ENCODE results near the gene HBM. TPM values are rescaled to one million over a fixed set of nuclear protein-coding genes. Genes with fewer than 3 reads are reported as not detected.

The HBM gene
- total RNA-seq, 1 experiment from 2014 or later = not detected

GRCh38 chr16:185691-186090 is 19.9 kb downstream of the HBM start:
- H3K56ac ChIP-seq (ENCODE audit: insufficient read length, low read depth, low read length) = no peak overlapping the region
- no peak overlapping the region for H2BK12ac ChIP-seq (ENCODE audit: insufficient read length, low read depth, low read length)
- H3K79me2 ChIP-seq (ENCODE audit: insufficient read depth, low read length) = no peaks in the 10 kb centered on the region
- no peaks in the 10 kb centered on the region for H3K79me1 ChIP-seq (ENCODE audit: insufficient read depth, low read depth, low read length, poor library complexity, severe bottlenecking)
- no peak overlapping the region for H3K14ac ChIP-seq (ENCODE audit: insufficient read depth, low read length)
- H2AFZ ChIP-seq (ENCODE audit: low read length) = no peak overlapping the region
- no peaks in the 10 kb centered on the region for H3K4me1 ChIP-seq (ENCODE audit: insufficient read depth, low read length)
- no peak overlapping the region for H2BK120ac ChIP-seq (ENCODE audit: low read depth, low read length, poor library complexity, severe bottlenecking)
- no peak overlapping the region for H2BK20ac ChIP-seq (ENCODE audit: low read depth, low read length, poor library complexity, severe bottlenecking)
- H3T11ph ChIP-seq (ENCODE audit: low read length) = no peak overlapping the region
- H3K23me2 ChIP-seq (ENCODE audit: insufficient read length, low read depth, low read length, poor library complexity, severe bottlenecking) = peaks cover 5% of the 10 kb centered on the region
- Mint-ChIP-seq H3K27me3 (ENCODE audit: low read depth) (peaks cover 4% of the 10 kb centered on the region), H3K4me1 (no peaks in the 10 kb centered on the region), H3K27ac (peak overlapping the region; percentile 53 to 94 (median 73); a peak in 5 of 7 replicates), H3K4me3 (no peak overlapping the region), H3K9me3 (no peaks in the 10 kb centered on the region; a peak in 1 of 5 replicates), H3K36me3 (ENCODE audit: insufficient read depth in 1 of 3, low read depth in 3 of 3) (peaks cover 27 to 47% (median 42%) of the 10 kb centered on the region in 3 experiments)
- no peak for DNase-seq
- H2BK15ac ChIP-seq (ENCODE audit: low read depth, low read length) = no peak overlapping the region
- no peak overlapping the region for H4K91ac ChIP-seq (ENCODE audit: insufficient read length, low read depth, low read length)
- H3K27ac ChIP-seq (ENCODE audit: insufficient read length, low read depth, low read length) = no peak overlapping the region
- no peak overlapping the region for H3K23ac ChIP-seq (ENCODE audit: insufficient read length, low read depth, low read length)
- H2BK5ac ChIP-seq (ENCODE audit: insufficient read length, low read length) = no peak overlapping the region
- no CpG with 5 or more reads among the region's 11 CpGs for WGBS (ENCODE audit: extremely low coverage, insufficient read length, low lambda C conversion rate)
- H4K5ac ChIP-seq (ENCODE audit: insufficient read length, low read depth, low read length) = no peak overlapping the region
- no peak overlapping the region for H3K4me2 ChIP-seq (ENCODE audit: insufficient read depth, insufficient read length, low read length)
- no peaks in the 10 kb centered on the region for H4K20me1 ChIP-seq (ENCODE audit: control insufficient read depth, insufficient read depth, insufficient read length)
- no peaks in the 10 kb centered on the region for H3K9me3 ChIP-seq (ENCODE audit: control insufficient read depth, low read depth, low read length)
- no peak overlapping the region for H3K9ac ChIP-seq (ENCODE audit: extremely low read depth, insufficient read length, low read length)
- no peaks in the 10 kb centered on the region for H3K27me3 ChIP-seq (ENCODE audit: insufficient read depth, low read length)
- no peak overlapping the region for H3K4ac ChIP-seq (ENCODE audit: low read depth, low read length)
- H3K18ac ChIP-seq (ENCODE audit: insufficient read length, low read depth, low read length) = no peak overlapping the region
- no peak overlapping the region for H4K8ac ChIP-seq (replicated peaks; ENCODE audit: insufficient read length, low read depth, low read length)
- H2AK5ac ChIP-seq (ENCODE audit: insufficient read length, low read length) = no peak overlapping the region
- TF ChIP-seq, protein P1, sequence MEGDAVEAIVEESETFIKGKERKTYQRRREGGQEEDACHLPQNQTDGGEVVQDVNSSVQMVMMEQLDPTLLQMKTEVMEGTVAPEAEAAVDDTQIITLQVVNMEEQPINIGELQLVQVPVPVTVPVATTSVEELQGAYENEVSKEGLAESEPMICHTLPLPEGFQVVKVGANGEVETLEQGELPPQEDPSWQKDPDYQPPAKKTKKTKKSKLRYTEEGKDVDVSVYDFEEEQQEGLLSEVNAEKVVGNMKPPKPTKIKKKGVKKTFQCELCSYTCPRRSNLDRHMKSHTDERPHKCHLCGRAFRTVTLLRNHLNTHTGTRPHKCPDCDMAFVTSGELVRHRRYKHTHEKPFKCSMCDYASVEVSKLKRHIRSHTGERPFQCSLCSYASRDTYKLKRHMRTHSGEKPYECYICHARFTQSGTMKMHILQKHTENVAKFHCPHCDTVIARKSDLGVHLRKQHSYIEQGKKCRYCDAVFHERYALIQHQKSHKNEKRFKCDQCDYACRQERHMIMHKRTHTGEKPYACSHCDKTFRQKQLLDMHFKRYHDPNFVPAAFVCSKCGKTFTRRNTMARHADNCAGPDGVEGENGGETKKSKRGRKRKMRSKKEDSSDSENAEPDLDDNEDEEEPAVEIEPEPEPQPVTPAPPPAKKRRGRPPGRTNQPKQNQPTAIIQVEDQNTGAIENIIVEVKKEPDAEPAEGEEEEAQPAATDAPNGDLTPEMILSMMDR (conservative IDR thresholded peaks at IDR 0.05) = no peak
